Ascending aorta (tissue), 2 donors: Measurements from ENCODE around the gene TSPO. TPM values are rescaled to one million over a fixed set of nuclear protein-coding genes. Genes with fewer than 3 reads are reported as not detected.
A peak's percentile ranks its signal among the peaks of the same experiment; 100 is the strongest.

Source experiments
- DNase-seq, 2 donors: peaks; one replicate each; pipeline ENCODE4 v3.0.0-alpha.2; 2019; ENCODE audit warnings: low spot score in 2 of 2
- H3K27ac ChIP-seq, 2 donors: fragments of 200-600 bp; sonication (generic); one replicate each; pipeline ENCODE4 v1.5.1; 2016 to 2017; ENCODE audit warnings: mild to moderate bottlenecking in 1 of 2
- H3K27me3 ChIP-seq: fragments of 200-600 bp; sonication (generic); one replicate; pipeline ENCODE4 v1.5.1; 2017
- H3K36me3 ChIP-seq, 2 donors: fragments of 200-600 bp; sonication (generic); one replicate each; pipeline ENCODE4 v1.5.1; 2016
- H3K4me1 ChIP-seq, 2 donors: fragments of 200-600 bp; sonication (generic); one replicate each; pipeline ENCODE4 v1.5.1; 2016 to 2017; ENCODE audit warnings: mild to moderate bottlenecking in 1 of 2
- H3K4me3 ChIP-seq, 2 donors: fragments of 200-600 bp; sonication (generic); one replicate each; pipeline ENCODE4 v1.5.1; 2016 to 2017; ENCODE audit warnings: mild to moderate bottlenecking in 1 of 2
- H3K9me3 ChIP-seq, 2 donors: fragments of 200-600 bp; sonication (generic); one replicate each; pipeline ENCODE4 v1.5.1; 2016
- intact Hi-C: fragments of 100-400 bp; cut with DNase I; formaldehyde crosslinking; loops from one replicate; pipeline ENCODE4 v1.15.1; 2023
- total RNA-seq: library from RNA; depleted of rRNA; stranded (reverse); fragments of >200 nt; gene quantifications from one replicate; pipeline ENCODE4 v1.1.0, GENCODE V29; 2016
- TF ChIP-seq, protein P1 (sequence below), 3 experiments: fragments of 200-600 bp in 2 of 3; fragments of 450-650 bp in 1 of 3; sonication (generic) in 2 of 3; IDR thresholded peaks; one replicate each; pipeline ENCODE4 v1.5.1; 2016 to 2019; ENCODE audit warnings: antibody characterized with exemption in 3 of 3, mild to moderate bottlenecking in 1 of 3, moderate library complexity in 1 of 3

TSPO gene
- total RNA-seq, 1 donor from 2014 or later = 961 TPM

DNA sequence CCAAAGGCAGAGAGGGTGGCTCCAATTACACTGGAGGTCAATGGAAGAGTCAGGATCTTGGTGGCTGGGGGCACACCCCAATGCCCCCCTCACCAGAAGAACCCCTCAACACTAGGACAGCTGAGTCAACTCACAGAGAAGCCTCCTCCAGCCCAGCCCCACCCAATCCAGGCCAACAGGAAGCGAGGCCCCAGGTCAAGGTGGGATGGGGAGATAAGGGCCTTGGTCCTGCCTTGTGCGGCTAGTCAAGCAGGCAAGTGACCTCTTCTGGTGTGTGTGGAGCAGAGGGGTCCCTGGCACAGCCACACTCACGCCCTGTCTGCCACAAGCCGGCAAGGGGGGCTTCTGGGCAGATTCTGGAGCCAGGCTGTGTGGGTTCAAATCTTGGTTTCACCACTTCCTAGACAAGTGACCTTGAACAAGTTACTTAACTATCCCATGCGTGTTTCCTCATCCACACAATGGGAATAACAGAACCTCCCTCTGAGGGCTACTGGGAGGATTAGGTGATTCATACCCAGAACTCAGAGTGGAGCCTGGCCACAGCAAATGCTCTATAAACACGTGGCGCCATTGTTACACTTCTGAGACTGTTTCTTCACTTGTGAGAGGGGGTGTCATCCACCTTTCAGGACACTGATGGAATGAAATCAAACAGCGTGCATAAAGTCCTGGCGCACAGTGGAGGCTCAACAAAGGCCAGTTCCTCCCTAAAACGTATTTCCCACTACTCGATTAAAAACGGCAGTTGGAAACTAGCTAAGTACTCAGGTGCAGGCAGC lies 32.3 kb downstream of the TSPO start:
- TF ChIP-seq, protein P1, sequence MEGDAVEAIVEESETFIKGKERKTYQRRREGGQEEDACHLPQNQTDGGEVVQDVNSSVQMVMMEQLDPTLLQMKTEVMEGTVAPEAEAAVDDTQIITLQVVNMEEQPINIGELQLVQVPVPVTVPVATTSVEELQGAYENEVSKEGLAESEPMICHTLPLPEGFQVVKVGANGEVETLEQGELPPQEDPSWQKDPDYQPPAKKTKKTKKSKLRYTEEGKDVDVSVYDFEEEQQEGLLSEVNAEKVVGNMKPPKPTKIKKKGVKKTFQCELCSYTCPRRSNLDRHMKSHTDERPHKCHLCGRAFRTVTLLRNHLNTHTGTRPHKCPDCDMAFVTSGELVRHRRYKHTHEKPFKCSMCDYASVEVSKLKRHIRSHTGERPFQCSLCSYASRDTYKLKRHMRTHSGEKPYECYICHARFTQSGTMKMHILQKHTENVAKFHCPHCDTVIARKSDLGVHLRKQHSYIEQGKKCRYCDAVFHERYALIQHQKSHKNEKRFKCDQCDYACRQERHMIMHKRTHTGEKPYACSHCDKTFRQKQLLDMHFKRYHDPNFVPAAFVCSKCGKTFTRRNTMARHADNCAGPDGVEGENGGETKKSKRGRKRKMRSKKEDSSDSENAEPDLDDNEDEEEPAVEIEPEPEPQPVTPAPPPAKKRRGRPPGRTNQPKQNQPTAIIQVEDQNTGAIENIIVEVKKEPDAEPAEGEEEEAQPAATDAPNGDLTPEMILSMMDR (IDR thresholded peaks at IDR 0.05) = no peak
- Histone ChIP-seq H3K27ac (no peak overlapping the region), H3K4me1 (peaks cover 0 to 19% of the 10 kb centered on the region in 2 donors), H3K36me3 (peaks cover 21 to 23% of the 10 kb centered on the region in 2 donors), H3K4me3 (no peak overlapping the region), H3K9me3 (no peaks in the 10 kb centered on the region), H3K27me3 (no peaks in the 10 kb centered on the region)
- no peak for DNase-seq
- intact Hi-C loops = loop anchor here (10.0 kb wide), 1 partner anchor 1109 kb away; the partner anchor contains the start of genes NAGA, PHETA2 and SMDT1

- intact Hi-C loops = loop anchor here (1.0 to 10.0 kb wide), 3 partner anchors 35 to 1111 kb away; partner anchors contain the start of genes MCAT, NAGA, PHETA2 and SMDT1
- peak in 1 of 2 donors; percentile 71 for DNase-seq
These were observed 34.5 kb downstream of the TSPO start for GRCh38 chr22:43185860-43186261.

GRCh38 chr22:43186272-43187170 lies 35.2 kb downstream of the TSPO start, which contains the start of gene TTLL12:
Gene TTLL12 (minus strand): TSS chr22:43187134. CDS start chr22:43187069, 65 bp downstream.
- intact Hi-C loops = loop anchor here (1.0 to 10.0 kb wide), 3 partner anchors 35 to 1112 kb away; partner anchors contain the start of genes MCAT, NAGA, PHETA2 and SMDT1
- Histone ChIP-seq H3K36me3 (peaks cover 0 to 2% of the 10 kb centered on the region in 2 donors), H3K27me3 (no peaks in the 10 kb centered on the region), H3K27ac (peak within 1 kb of the TSS; percentile 91 to 95), H3K4me1 (peaks cover 0 to 19% of the 10 kb centered on the region in 2 donors), H3K9me3 (no peaks in the 10 kb centered on the region), H3K4me3 (peak within 1 kb of the TSS; percentile 87 to 96)
- TF ChIP-seq, protein P1 (IDR thresholded peaks at IDR 0.05) = peak in 1 of 3 experiments; percentile 5
- DNase-seq = peak in 1 of 2 donors; percentile 74

More at GRCh38 chr22:43185860-43186261, 34.5 kb downstream of the TSPO start:
- H3K4me1 ChIP-seq = peaks cover 0 to 19% of the 10 kb centered on the region in 2 donors
- peak overlapping the region in 1 of 2 donors; percentile 88 for H3K27ac ChIP-seq
- peak overlapping the region; percentile 87 to 96 for H3K4me3 ChIP-seq
- H3K9me3 ChIP-seq = no peaks in the 10 kb centered on the region
- TF ChIP-seq, protein P1 (IDR thresholded peaks at IDR 0.05) = no peak
- no peaks in the 10 kb centered on the region for H3K27me3 ChIP-seq
- peaks cover 2 to 4% of the 10 kb centered on the region in 2 donors for H3K36me3 ChIP-seq

GRCh38 chr22:43187171-43188099 lies 36.1 kb downstream of the TSPO start:
- peaks cover 0 to 19% of the 10 kb centered on the region in 2 donors for H3K4me1 ChIP-seq
- no peaks in the 10 kb centered on the region for H3K9me3 ChIP-seq
- intact Hi-C loops = loop anchor here (2.0 to 10.0 kb wide), 2 partner anchors 45 to 1113 kb away; partner anchors contain the start of genes MCAT, NAGA, PHETA2 and SMDT1
- H3K4me3 ChIP-seq = peak overlapping the region; percentile 52 to 96
- H3K36me3 ChIP-seq = no peaks in the 10 kb centered on the region
- peak overlapping the region; percentile 91 to 95 for H3K27ac ChIP-seq
- peak; percentile 80 to 98 for DNase-seq
- TF ChIP-seq, protein P1 (IDR thresholded peaks at IDR 0.05) = peak; percentile 45 to 74 (median 65)
- no peaks in the 10 kb centered on the region for H3K27me3 ChIP-seq
